Measurements from ENCODE around the gene ZFAND3.

The ZFAND3 gene

GRCh38 chr6:37897818-37898515 lies 78.4 kb downstream of the ZFAND3 start:
- DNase-seq, result no peak

- DNase-seq, result no peak
Observed at GRCh38 chr6:37903351-37904340, 84.1 kb downstream of the ZFAND3 start.

GRCh38 chr6:37904590-37904989 lies 85.1 kb downstream of the ZFAND3 start:
- no peak for DNase-seq

- no peak for DNase-seq
Observed at GRCh38 chr6:37906121-37906520, 86.6 kb downstream of the ZFAND3 start.

- DNase-seq, result no peak
Observed at GRCh38 chr6:37910998-37911397, 91.5 kb downstream of the ZFAND3 start.

- DNase-seq, result no peak
Observed at GRCh38 chr6:37913210-37913609, 93.7 kb downstream of the ZFAND3 start.

GRCh38 chr6:37915463-37915862 lies 95.9 kb downstream of the ZFAND3 start:
- DNase-seq, result no peak

GRCh38 chr6:37916149-37916548 lies 96.6 kb downstream of the ZFAND3 start:
- no peak for DNase-seq

- DNase-seq, result no peak
Observed at GRCh38 chr6:37916675-37917074, 97.1 kb downstream of the ZFAND3 start.

- DNase-seq, result no peak
Observed at GRCh38 chr6:37917566-37917965, 98.0 kb downstream of the ZFAND3 start.

GRCh38 chr6:37919417-37920157 lies 100.1 kb downstream of the ZFAND3 start:
- DNase-seq, result no peak

- DNase-seq, result no peak
Observed at GRCh38 chr6:37920667-37921066, 101.1 kb downstream of the ZFAND3 start.

- no peak for DNase-seq
Observed at GRCh38 chr6:37922563-37922962, 103.0 kb downstream of the ZFAND3 start.

GRCh38 chr6:37923514-37923913 lies 104.0 kb downstream of the ZFAND3 start:
- no peak for DNase-seq

- no peak for DNase-seq
Observed at GRCh38 chr6:37926661-37927060, 107.1 kb downstream of the ZFAND3 start.

- no peak for DNase-seq
Observed at GRCh38 chr6:37928217-37928616, 108.7 kb downstream of the ZFAND3 start.

- DNase-seq, result no peak
Observed at GRCh38 chr6:37930288-37930971, 110.9 kb downstream of the ZFAND3 start.

GRCh38 chr6:37931066-37931465 lies 111.5 kb downstream of the ZFAND3 start:
- no peak for DNase-seq

- DNase-seq, result no peak
Observed at GRCh38 chr6:37934276-37934675, 114.7 kb downstream of the ZFAND3 start.

GRCh38 chr6:37936150-37936549 lies 116.6 kb downstream of the ZFAND3 start:
- DNase-seq, result no peak

- DNase-seq, result no peak
Observed at GRCh38 chr6:37936906-37937305, 117.4 kb downstream of the ZFAND3 start.

GRCh38 chr6:37938909-37939308 lies 119.4 kb downstream of the ZFAND3 start:
- DNase-seq, result no peak

All from CD4-positive, alpha-beta T cell treated with Interleukin-12 subunit alpha and Interleukin-12 subunit beta, for 1 hour (primary cell).